Measurements from ENCODE around the gene PHF24.

The PHF24 gene

GRCh38 chr9:34983209-34983608 lies 25.1 kb downstream of the PHF24 start:
- DNase-seq (ENCODE audit: low read depth) = no peak

GRCh38 chr9:34984049-34984448 lies 26.0 kb downstream of the PHF24 start:
- peak; percentile 24 for DNase-seq (ENCODE audit: low read depth)

GRCh38 chr9:34985311-34985899 lies 27.3 kb downstream of the PHF24 start:
- DNase-seq (ENCODE audit: low read depth) = peak; percentile 60

GRCh38 chr9:34986540-34987047 lies 28.5 kb downstream of the PHF24 start:
- no peak for DNase-seq (ENCODE audit: low read depth)

GRCh38 chr9:34987160-34987901 lies 29.2 kb downstream of the PHF24 start:
- no peak for DNase-seq (ENCODE audit: low read depth)

GRCh38 chr9:34988218-34989002 lies 30.3 kb downstream of the PHF24 start:
- peak; percentile 22 for DNase-seq (ENCODE audit: low read depth)

- DNase-seq (ENCODE audit: low read depth) = peak; percentile 100
These were observed 31.2 kb downstream of the PHF24 start, which contains the start of gene DNAJB5 for GRCh38 chr9:34989003-34989945. Gene DNAJB5 (plus strand): TSS chr9:34989745. CDS start chr9:34990631, 886 bp downstream.

GRCh38 chr9:34989946-34990635 lies 32.0 kb downstream of the PHF24 start:
- peak; percentile 42 for DNase-seq (ENCODE audit: low read depth)

- no peak for DNase-seq (ENCODE audit: low read depth)
These were observed 33.0 kb downstream of the PHF24 start for GRCh38 chr9:34990908-34991606.

GRCh38 chr9:34991607-34992375 lies 33.7 kb downstream of the PHF24 start:
- peak; percentile 15 for DNase-seq (ENCODE audit: low read depth)

GRCh38 chr9:34992376-34992951 lies 34.4 kb downstream of the PHF24 start:
- peak; percentile 87 for DNase-seq (ENCODE audit: low read depth)

GRCh38 chr9:34993502-34994259 lies 35.6 kb downstream of the PHF24 start:
- peak; percentile 78 for DNase-seq (ENCODE audit: low read depth)

- DNase-seq (ENCODE audit: low read depth) = peak; percentile 48
These were observed 36.3 kb downstream of the PHF24 start for GRCh38 chr9:34994260-34994899.

- peak; percentile 79 for DNase-seq (ENCODE audit: low read depth)
These were observed 37.0 kb downstream of the PHF24 start for GRCh38 chr9:34994900-34995669.

GRCh38 chr9:34995670-34996060 lies 37.6 kb downstream of the PHF24 start:
- peak; percentile 71 for DNase-seq (ENCODE audit: low read depth)

GRCh38 chr9:34996181-34996904 lies 38.3 kb downstream of the PHF24 start:
- no peak for DNase-seq (ENCODE audit: low read depth)

Data from iris pigment epithelial cell (primary cell).